ENCODE measurements around the gene UCP2.

GRCh38 chr11:73931951-73932350 lies 50.7 kb downstream of the UCP2 start:
- TF ChIP-seq EZH2 (IDR thresholded peaks at IDR 0.05) = no peak
- no peak for TF ChIP-seq POLR2AphosphoS5 (IDR thresholded peaks at IDR 0.05; ENCODE audit: borderline replicate concordance, low read depth, low read length)
- TF ChIP-seq FOXP2 (optimal IDR thresholded peaks at IDR 0.05; ENCODE audit: control extremely low read depth, extremely low read length, insufficient read depth) = no peak
